ENCODE measurements around the gene SLC5A12.

DNA sequence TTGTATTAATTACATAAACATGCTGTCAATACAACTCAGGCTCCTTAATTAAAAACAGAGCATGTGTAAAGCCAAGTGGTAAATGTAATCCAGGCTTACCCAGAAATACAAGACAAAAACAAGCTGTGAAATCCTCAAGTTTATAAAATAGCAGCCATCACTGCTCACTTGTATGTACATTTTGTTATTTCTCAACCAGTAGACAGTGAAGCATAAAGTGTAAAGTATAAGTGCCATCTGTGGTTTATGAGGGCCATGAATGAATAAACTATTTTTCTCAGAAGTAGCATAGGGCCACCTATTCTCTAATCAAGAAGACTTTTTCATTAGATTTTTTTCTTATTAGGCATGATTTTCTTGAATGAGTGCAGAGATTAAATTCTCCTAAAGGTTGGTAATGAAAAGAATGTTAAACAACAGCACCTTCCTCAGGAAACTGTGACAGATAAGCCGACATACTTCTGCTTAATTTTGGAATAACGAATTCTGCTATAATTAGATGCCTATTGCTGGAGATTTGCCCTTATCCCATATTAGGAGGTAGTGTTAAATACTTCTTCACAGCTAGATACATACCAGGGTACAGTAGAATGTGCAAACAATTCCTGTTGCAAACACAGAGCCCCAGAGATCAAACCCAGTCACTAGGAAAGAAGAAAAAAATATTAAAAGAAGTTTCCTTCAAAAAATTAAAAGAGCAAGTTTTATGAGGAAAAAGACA, 13.0 kb downstream of the SLC5A12 start:
- TF ChIP-seq, protein P1, sequence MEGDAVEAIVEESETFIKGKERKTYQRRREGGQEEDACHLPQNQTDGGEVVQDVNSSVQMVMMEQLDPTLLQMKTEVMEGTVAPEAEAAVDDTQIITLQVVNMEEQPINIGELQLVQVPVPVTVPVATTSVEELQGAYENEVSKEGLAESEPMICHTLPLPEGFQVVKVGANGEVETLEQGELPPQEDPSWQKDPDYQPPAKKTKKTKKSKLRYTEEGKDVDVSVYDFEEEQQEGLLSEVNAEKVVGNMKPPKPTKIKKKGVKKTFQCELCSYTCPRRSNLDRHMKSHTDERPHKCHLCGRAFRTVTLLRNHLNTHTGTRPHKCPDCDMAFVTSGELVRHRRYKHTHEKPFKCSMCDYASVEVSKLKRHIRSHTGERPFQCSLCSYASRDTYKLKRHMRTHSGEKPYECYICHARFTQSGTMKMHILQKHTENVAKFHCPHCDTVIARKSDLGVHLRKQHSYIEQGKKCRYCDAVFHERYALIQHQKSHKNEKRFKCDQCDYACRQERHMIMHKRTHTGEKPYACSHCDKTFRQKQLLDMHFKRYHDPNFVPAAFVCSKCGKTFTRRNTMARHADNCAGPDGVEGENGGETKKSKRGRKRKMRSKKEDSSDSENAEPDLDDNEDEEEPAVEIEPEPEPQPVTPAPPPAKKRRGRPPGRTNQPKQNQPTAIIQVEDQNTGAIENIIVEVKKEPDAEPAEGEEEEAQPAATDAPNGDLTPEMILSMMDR (optimal IDR thresholded peaks at IDR 0.05 in 1 of 3, IDR thresholded peaks at IDR 0.05 in 1 of 3, conservative IDR thresholded peaks at IDR 0.05 in 1 of 3; ENCODE audit: extremely low read depth in 1 of 3, insufficient read depth in 2 of 3, low read length in 3 of 3): no peak
- no peak for TF ChIP-seq EZH2 (IDR thresholded peaks at IDR 0.05; ENCODE audit: low read length)
